ENCODE data around the gene SH3PXD2A.
A peak's percentile ranks its signal among the peaks of the same experiment; 100 is the strongest.

Gene SH3PXD2A

DNA sequence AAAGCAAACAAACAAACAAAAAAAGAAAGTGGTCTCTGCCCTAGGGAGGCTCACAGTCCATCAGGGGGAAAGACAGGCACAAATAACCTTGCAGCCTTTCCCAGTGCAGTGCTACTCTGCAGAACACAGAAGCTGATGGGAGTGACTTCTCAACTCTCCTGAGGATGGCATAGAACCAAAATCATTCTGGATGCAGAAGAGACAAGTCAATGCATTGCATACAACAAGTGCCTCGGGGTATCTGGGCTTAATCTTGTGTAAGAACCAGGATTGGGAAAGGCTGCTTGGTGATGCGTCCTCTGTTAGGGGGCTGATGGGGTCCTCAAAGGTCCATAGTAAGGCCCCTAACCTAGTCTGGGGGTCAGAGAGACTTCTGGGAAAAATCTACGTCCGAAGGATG is 293.0 kb downstream of the SH3PXD2A start:
- DNase-seq (ENCODE audit: low spot score) = no peak

- no peak for DNase-seq (ENCODE audit: low spot score)
Observed at GRCh38 chr10:103560886-103561285, 294.5 kb downstream of the SH3PXD2A start.

DNA sequence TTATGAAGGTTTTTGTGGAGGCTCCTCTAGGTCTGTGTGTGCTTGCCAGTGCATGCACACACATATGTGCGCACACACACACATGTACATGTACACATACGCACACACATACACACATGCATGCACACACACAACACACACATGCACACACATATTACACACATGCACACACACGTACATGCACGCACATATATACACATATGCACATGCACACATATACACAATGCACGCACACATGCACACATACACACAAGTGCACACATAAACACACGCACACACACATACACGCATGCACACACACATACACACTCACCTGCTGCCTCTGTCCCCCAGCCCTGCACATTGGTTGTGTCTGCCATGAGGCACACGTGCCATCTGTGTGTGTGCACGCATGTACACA is 295.6 kb downstream of the SH3PXD2A start:
- no peak for DNase-seq (ENCODE audit: low spot score)

DNA sequence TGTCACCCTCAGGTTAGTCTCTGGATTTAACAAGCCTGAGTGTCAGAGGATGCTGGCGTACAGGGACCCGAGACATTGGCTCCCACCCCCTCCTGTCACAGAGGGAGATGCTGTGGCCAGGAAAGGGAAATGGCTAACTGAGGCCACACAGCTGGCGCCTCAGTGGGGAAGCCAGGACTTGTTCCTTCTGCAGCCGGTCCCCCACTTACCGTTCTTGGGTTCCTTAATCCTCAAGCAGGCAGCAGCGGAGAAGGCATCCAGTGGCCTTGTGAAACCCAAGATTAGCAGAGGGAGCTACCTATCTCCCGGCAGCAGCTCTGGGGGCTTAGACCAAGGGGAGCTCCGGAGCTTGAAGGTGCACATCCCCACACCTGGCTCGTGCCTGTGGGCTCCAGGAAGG is 296.5 kb downstream of the SH3PXD2A start:
- DNase-seq (ENCODE audit: low spot score) = no peak

GRCh38 chr10:103557455-103557854 is 297.9 kb downstream of the SH3PXD2A start:
- DNase-seq (ENCODE audit: low spot score) = no peak

- DNase-seq (ENCODE audit: low spot score) = no peak
Observed at GRCh38 chr10:103556383-103557007, 298.9 kb downstream of the SH3PXD2A start.

GRCh38 chr10:103555712-103556111 is 299.7 kb downstream of the SH3PXD2A start:
- no peak for DNase-seq (ENCODE audit: low spot score)

- no peak for DNase-seq (ENCODE audit: low spot score)
Observed at GRCh38 chr10:103555325-103555649, 300.1 kb downstream of the SH3PXD2A start.

DNA sequence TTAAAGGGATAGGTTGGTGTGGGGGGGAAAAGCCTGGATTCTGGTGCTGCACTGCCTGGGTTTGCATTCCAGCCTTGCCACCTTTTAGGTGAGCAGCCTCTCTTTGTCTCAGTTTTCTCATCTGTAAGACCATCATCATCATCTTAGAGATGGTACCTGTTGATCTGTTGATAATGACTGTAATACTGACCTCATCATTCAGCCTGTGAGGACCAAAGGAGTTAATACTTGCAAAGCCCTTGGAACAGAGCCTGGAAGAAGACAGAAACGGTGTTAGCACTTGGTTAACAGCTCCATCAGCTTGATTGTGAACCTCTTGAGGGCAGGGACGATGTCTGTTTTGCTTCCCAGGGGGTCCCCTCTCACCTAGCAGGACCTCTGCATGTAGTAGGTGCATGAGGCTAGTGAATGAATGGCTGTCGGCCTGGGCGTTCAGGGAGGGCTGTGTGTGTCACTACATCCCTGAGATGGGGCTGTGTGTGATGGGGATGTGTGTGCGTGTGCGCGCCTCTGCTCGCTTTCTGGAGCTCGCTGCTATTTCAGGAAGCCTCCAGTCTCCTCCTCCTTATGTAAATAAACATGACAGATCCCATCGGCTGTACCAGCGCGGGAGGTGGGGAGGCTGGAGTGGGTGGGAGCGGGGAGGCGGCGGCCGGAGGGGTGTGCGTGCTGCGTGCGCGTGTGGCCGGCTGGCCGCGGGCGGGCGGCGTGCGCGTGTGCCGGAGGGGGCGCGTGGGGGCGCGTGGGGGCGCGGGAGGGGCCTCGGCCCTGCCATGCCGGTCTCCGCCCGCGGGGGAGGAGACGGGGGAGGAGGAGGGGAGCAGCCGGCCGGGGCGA is 300.7 kb downstream of the SH3PXD2A start:
- peak; percentile 60 for DNase-seq (ENCODE audit: low spot score)

GRCh38 chr10:103553743-103554487 is 301.5 kb downstream of the SH3PXD2A start:
- no peak for DNase-seq (ENCODE audit: low spot score)

- no peak for DNase-seq (ENCODE audit: low spot score)
Observed at GRCh38 chr10:103552856-103553742, 302.3 kb downstream of the SH3PXD2A start.

DNA sequence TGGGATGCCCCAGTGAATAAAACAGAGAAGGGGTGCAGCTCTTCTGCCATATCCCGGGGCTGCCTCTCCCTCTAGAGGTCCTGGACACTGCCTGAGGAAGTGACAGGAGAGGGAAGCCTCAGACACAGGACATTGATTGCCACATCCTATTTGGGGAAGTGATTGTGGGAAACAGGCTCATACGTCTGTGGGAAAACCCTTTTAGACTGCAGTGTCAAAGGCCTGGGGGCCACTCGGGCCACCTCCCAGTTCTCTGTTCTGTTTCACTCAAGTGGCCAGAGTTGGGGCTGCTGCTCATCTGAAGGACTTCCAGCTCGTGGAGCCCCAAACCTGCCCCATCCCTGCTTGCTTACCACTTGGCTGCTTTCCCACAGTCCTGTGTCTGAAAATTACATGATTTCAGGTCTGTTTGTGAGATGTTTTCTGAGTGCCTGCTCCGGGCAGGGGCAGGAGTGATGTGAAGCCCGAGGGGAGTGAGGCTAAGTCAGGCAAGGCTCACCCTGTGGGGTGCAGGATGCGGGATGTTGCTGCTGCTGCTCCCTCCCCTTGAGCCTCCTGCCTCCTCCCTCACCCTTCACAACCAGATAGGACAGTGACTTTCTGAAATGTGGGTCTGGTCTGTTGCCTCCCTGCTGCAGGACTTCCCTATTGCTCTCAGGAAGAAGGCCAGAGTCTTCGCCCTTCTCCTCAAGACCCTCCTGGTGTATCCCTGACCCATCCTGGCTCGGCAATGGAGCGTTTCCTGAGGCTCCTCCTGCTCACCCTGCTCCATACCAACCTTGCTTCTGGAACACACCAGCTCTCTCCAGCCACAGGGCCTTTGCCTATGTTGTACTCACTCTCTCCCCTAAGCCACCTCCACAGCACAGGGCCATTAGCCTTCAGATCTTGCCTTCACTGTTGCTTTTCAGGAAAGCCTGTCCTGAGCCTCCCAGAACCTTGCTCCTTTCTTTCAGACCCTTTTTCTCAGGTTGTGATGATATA is 303.5 kb downstream of the SH3PXD2A start:
- no peak for DNase-seq (ENCODE audit: low spot score)

DNA sequence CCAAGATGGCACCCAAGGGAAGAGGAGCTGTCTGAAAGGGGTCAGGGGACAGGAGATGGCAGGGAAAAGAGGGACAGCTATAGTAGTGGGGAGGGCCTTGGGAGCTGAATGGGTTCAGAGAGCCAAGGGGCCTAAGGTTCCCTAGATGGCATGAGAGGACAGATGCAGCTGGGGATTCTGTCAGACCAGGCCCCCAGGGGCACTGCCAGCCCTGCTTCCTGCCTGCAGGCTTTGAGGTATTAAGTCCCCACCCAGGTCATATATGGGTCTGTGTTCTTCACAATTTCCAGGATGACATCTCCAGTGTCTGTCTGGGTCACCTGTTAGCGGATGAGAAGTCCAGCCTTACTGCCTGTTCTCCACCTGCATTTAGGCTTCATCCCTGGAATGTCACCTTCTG is 305.1 kb downstream of the SH3PXD2A start:
- DNase-seq (ENCODE audit: low spot score) = no peak

DNA sequence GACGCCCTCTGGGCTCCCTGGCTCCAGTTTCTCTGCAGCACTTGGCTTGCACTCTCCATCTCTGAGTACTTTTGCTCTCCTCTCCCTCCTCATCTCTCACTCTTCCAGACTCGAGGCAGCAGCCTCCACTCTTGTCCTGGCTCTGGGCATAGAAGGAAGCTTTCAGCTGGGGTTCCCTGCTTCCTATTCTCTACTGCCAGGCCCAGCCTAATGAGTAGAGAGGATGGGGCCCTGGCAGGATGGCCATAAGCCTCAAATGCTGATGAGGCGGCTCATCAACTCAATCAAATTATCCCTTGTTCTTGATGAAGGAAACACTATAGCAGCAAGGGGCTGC is 306.1 kb downstream of the SH3PXD2A start:
- DNase-seq (ENCODE audit: low spot score) = no peak

DNA sequence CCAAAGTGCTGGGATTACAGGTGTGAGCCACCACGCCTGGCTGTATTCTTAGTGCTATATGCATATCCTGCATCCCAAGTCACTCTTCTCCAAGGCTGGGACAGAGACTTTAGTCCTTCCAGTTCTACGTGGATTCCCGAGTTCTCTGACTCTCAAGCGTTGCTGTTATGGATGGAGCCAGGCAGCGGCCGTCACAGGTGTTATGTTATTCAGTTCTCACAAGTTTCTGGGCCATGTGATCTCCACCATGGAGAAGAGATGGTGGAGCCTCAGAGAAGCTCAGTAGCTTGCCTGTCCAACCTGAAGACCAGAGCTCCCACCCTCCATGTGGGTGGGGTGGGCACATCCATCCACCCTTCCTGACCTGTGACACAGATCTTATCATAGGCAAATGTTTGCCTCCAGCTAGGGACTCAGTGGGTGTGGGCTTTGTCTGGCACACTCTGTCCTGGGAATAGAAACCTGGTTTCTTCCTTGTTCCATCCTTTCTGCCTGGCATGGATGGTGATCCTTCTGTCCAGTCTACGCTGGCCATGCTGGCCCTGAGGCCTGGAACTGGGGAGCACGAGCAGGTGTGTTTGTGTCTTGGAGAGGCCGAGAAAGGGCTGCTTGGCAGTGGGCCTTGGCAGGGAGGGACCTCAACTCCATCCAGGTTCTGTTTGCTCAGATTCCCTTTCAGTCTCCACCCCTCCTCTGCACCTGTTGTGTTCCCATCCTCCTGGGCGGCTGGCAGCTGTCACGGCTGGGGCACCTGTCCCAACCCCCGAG is 306.6 kb downstream of the SH3PXD2A start:
- no peak for DNase-seq (ENCODE audit: low spot score)

- DNase-seq (ENCODE audit: low spot score) = no peak
Observed at GRCh38 chr10:103548006-103548405, 307.4 kb downstream of the SH3PXD2A start.

- DNase-seq (ENCODE audit: low spot score) = no peak
Observed at GRCh38 chr10:103547391-103547946, 307.9 kb downstream of the SH3PXD2A start.

DNA sequence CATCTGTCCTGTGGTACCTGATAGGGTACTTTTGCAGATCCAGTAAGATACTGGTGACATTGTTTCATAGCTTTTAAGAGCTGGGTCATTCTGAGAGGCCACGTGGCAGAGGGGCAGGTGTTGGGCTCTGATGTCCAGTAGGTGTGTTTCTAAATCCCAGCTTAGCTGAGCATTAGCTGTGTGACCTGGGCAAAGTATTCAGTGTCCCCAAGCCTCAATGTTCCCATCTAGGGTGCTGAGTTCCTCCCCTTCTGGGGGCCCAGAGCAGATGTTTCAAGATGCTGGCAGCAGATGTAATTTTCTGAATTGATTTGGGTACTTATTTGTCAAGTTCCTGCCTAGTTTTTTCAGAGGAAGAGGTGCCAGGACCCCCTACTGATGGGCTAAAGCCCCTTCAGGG is 309.0 kb downstream of the SH3PXD2A start:
- DNase-seq (ENCODE audit: low spot score) = no peak

DNA sequence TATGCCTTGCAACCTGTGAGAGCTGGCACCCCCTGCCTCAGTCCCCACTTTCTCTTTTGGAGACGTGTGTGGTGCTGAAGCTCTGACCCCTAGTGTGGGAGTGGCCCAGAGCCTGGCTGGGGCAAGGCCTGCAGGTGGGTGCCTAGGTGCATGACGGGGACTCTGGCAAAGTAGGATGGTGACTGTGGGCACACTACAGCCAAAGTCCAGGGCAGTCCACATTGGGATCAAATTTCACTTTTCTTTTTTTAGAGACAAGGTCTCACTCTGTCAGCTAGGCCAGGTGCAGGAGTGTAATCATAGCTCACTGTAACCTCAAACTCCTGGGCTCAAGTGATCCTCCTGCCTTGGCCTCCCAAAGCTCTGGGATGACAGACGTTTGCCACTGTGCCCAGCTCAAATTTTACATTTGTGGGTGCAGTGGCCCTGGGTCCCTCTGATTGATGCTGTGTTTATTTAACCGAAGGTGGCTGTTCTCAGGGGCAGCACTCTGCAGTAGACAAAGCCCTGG is 309.6 kb downstream of the SH3PXD2A start:
- no peak for DNase-seq (ENCODE audit: low spot score)

- DNase-seq (ENCODE audit: low spot score) = no peak
Observed at GRCh38 chr10:103545366-103545765, 310.0 kb downstream of the SH3PXD2A start.
